CD4-positive, alpha-beta T cell treated with Interleukin-4 for 4 hours (primary cell): Measurements from ENCODE around the gene SLC6A16.
"Not testable (repeated sequence)": the region's sequence is repeated elsewhere in the genome, so short reads cannot be mapped to it uniquely, and the experiment has no call there.

ENCODE experiments used
- DNase-seq: peaks from one replicate; pipeline ENCODE4 v3.0.0-alpha.2; 2020

The SLC6A16 gene

GRCh38 chr19:49344505-49345423, 19.8 kb upstream of the SLC6A16 start:
- DNase-seq, result no peak

- no peak for DNase-seq
Observed at GRCh38 chr19:49343123-49343522, 18.1 kb upstream of the SLC6A16 start.

GRCh38 chr19:49342291-49342721, 17.3 kb upstream of the SLC6A16 start:
- DNase-seq, result no peak

GRCh38 chr19:49340865-49341718, 16.1 kb upstream of the SLC6A16 start:
- no peak for DNase-seq

GRCh38 chr19:49340069-49340864, 15.3 kb upstream of the SLC6A16 start:
- no peak for DNase-seq

- DNase-seq, result no peak
Observed at GRCh38 chr19:49339301-49340068, 14.5 kb upstream of the SLC6A16 start.

- no peak for DNase-seq
Observed at GRCh38 chr19:49338691-49339300, 13.8 kb upstream of the SLC6A16 start.

GRCh38 chr19:49338023-49338677, 13.2 kb upstream of the SLC6A16 start:
- no peak for DNase-seq

- no peak for DNase-seq
Observed at GRCh38 chr19:49337267-49338022, 12.5 kb upstream of the SLC6A16 start.

- no peak for DNase-seq
Observed at GRCh38 chr19:49336482-49337266, 11.7 kb upstream of the SLC6A16 start.

- peak; percentile 46 for DNase-seq
Observed at GRCh38 chr19:49335784-49336481, 10.9 kb upstream of the SLC6A16 start.

GRCh38 chr19:49335071-49335783, 10.2 kb upstream of the SLC6A16 start, which contains the start of gene CD37:
Gene CD37, plus strand, starts transcription at chr19:49335406. Its CDS starts 135 bp downstream, at chr19:49335541.
- peak; percentile 43 for DNase-seq

GRCh38 chr19:49333811-49334288, 8.9 kb upstream of the SLC6A16 start:
- DNase-seq, result peak; percentile 75

GRCh38 chr19:49333418-49333805, 8.4 kb upstream of the SLC6A16 start:
- no peak for DNase-seq

- DNase-seq, result not testable (repeated sequence)
Observed at GRCh38 chr19:49332691-49333417, 7.9 kb upstream of the SLC6A16 start.

- DNase-seq, result peak; percentile 81
Observed at GRCh38 chr19:49331616-49332055, 6.6 kb upstream of the SLC6A16 start.

GRCh38 chr19:49331187-49331586, 6.2 kb upstream of the SLC6A16 start:
- not testable (repeated sequence) for DNase-seq
